Suprapubic skin (tissue), 4 donors: ENCODE results near the gene KLHL29.

Experiments used
- CTCF ChIP-seq, 2 donors: fragments of 200-600 bp in 1 of 2; fragments of 450-650 bp in 1 of 2; sonication (generic) in 1 of 2; IDR thresholded peaks; one replicate each; pipeline ENCODE4 v1.5.1; 2016 to 2019; ENCODE audit warnings: antibody characterized with exemption in 2 of 2, mild to moderate bottlenecking in 1 of 2, moderate library complexity in 1 of 2
- EP300 ChIP-seq: sonication (generic); formaldehyde crosslinking; IDR thresholded peaks from one replicate; pipeline ENCODE4 v1.6.1; 2017; ENCODE audit warnings: antibody characterized with exemption
- POLR2A ChIP-seq, 2 donors: fragments of 450-650 bp; IDR thresholded peaks; one replicate each; pipeline ENCODE4 v1.6.1; 2017; ENCODE audit warnings: antibody characterized with exemption in 2 of 2, mild to moderate bottlenecking in 2 of 2, moderate library complexity in 2 of 2
- POLR2AphosphoS5 ChIP-seq, 3 donors: sonication (generic); formaldehyde crosslinking; IDR thresholded peaks; one replicate each; pipeline ENCODE4 v1.6.1; 2017; ENCODE audit warnings: antibody characterized with exemption in 3 of 3

DNA sequence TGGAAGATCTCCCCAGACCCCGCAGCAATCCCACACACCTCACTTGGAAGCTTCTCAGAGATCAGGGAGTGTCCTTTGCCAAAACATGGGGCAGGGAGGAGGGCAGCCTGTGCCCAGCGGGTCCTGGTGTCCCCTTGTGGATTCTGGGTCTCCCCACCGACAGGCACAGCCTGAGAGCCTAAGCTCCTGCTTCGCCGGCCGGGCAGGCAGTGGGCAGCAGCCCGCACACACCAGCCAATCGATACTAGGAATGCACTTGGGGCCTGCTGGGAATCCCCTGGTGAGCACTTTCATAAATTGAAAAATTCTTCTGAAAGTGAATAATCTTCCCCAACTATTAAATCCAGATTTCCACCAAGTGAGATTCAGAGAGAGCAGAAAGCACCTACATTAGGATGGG is 296.0 kb downstream of the KLHL29 start:
- TF ChIP-seq CTCF (IDR thresholded peaks at IDR 0.05) (no peak), EP300 (no peak), POLR2A (IDR thresholded peaks at IDR 0.05) (no peak), POLR2AphosphoS5 (IDR thresholded peaks at IDR 0.05) (no peak)
